Epithelial cell of prostate (primary cell): ENCODE measurements around the gene AURKAIP1.

Experiments
- DNase-seq: peaks from one replicate; pipeline ENCODE4 v3.0.0-alpha.2; 2011; ENCODE audit warnings: low read depth, low spot score
- H3K27ac ChIP-seq: fragments of 450-650 bp; 2 replicates; pipeline ENCODE4 v1.5.1; 2017; ENCODE audit warnings: mild to moderate bottlenecking

AURKAIP1 gene

DNA sequence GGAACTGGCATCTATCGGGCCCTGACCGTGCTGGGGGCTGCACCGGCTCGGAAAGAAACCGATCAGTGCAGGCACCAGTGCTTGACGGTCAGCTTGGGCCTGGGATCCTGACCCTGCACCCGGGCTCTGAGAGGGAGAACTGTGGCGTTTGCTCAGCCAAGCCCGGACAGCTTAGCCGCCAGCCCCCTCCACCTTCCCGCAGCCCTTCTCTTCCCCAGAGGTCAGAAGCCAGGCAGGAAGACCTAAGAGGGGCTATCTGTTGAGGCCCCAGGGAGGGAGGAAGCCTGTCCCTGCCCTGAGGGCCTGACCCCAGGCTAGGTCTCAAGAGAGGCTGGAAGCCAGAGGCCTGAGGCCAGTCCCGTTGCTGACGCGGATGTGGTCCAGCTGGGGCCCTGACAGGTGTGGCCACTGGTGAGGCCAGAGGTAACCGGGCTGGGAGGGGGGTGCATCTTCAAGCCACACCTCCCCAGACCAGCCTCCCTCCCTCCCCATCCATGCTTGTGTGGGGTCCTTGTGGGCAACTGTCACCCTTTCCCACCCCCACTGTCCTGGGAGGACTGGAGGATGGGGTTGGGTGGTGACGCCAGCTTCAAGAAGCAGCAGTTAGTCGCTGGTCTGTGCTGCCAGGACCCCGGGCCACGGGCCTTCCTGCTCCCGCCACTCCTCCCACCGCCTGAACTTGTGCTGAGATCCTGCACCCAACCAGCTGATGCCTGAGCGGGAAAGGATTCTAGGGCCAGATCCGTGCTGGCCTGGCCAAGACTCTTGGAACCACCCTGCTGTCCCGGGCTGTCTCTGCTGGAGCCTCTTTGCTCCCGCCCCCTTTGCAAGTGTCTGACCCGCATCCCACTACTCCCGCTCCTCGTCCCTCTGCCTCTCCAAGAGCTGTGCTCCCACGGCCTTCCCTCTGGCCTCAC, 23.2 kb downstream of the AURKAIP1 start:
- DNase-seq, result no peak
- no peak overlapping the region for H3K27ac ChIP-seq

DNA sequence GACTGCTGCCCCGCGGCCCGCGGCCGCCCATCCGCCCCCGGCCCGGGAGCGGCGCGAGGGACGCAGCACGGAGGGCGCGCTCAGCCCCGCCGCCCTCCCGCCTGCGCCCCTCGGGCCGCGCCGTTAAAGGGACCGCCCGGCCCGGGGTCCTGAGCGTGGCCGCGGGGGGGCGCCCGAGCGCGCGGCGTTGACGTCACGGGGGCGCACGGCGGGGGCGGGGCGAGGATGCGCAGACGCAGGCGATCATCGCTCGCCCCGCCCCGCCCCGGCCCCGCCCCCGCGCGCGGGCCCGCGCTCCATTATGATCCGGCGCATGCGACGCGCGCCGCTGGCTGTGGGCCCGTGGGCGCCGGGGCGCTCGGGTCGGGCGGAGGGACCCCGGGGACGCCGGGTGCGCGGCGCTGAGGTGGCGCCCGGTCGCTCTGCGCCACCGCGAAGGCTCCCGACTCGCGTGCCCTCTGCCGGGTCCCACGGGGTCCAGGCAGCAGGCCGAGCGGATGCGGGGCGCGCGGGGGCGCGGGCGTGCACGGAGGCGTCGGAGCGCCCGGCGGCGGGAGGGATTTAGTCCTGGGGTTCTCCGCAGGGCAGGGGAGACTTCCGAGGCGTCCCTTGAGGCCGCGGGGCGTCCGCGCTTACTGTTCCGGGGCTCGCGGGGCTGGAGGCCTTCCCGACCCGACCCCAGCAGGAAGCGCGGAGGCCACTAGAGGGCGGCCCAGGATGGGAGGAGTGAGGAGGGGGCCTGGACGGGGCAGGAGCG, 25.6 kb downstream of the AURKAIP1 start, which contains the start of gene DVL1:
DVL1 (minus strand) TSS at position 163 of the 757 bp plus-strand sequence. CDS start 353 bp downstream, outside the sequence.
- peak within 1 kb of the TSS; percentile 98 for H3K27ac ChIP-seq
- no peak for DNase-seq

DNA sequence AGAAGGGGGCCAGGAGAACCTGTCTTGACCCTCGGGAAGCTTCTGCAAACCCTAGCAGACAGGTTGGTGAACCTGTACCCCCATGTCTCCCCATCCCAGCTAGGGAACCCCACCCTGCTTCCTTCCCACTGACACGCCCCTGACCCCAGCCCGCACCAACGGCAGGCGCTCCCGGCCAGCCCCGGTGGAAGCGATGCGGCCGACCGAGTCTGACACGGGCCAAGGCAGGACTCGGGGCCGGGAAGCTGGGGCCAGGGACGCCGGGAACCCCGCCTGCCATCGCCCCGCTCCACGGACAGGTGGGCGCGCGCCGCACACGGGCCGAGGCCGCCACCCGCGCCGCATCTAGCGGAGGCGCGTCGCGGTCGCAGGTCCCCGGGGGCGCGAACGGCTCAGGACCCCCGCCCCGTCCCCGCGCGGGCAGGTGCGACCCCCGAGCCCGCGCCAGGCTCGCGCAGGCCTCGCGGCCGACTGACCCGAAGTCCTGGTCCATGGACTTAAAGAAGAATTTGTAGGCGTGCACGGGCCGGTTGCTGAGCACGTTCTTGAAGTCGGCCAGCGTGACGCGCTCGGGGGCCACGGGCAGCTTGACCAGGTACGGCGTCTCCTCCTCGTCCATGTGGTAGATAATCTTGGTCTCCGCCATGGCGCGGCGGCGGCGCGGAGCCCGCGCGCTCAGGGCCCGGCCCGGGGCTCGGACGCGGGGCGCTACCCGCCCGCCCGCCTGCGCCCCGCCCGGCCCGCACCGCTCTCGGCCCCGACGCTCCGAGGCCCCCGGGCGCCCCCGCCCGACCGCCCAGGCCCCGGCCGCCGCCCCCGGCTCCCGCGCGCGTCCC, 26.4 kb downstream of the AURKAIP1 start:
- H3K27ac ChIP-seq, result peak overlapping the region; percentile 98

DNA sequence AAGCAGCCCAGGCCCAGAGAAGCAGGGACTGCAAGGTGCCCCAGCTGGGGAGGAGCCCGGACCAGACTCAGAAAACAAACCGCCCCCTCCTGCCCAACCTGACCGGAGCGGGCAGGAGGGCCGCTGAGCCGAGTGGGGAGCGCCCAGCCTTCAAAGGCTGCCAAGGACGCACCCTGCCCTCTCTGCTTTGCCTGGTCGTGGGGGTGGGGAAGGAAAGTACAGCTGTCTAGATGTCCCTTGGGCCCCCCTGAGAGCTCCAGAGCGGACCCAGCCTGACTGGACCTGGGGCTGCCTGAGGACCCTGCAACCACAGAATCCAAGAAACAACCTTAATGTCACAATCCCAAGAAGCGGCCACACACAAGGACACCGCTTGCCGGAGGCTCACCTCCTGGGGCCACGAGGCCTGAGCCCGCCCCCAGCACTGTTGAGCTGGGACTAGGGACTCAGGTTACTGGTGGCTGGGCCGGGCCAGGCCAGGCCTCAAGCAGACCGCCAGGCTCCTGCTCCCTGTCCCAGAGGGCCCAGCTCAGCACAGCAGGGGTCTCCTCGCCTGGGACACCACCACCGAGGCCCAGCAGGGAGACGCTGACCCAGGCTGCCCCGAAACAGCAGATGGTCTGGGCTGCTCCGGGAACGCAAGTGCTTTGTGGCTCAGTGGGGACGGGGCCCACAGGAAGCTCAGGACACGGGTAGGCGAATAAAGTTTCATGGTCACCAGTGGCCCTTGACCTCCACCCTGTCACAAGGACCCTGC, 27.2 kb downstream of the AURKAIP1 start:
- no peak for DNase-seq

More for the DNA sequence above, 26.4 kb downstream of the AURKAIP1 start:
- DNase-seq, result no peak

DNA sequence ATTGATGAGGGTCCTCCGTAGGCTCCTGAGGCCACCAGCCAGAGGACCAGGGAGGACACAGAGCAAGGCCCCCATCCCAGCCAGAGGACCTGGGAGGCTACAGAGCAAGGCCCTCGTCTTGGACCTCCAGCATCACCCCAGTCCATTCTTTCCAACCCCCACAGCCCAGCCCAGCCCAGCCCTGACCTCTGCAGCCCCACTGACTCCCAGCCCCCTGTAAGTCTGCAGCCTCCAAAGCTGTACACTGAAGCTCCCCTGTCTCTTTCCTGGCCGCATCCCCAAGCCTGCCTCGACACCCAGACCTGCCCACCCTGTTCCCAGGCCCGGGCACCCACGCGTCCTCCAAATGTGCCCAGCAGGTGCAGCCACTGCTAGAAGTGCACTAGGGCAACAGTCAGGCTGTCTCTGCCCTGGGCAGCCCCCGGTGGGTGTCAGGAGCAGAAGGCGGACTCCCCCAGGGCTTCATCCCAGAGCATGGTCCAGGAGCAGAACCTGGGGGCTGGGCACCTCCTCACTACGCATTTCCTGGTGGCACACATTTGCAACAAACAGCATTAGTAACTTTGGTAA, 27.9 kb downstream of the AURKAIP1 start:
- H3K27ac ChIP-seq, result peak overlapping the region; percentile 98
- no peak for DNase-seq

More for the DNA sequence above, 27.2 kb downstream of the AURKAIP1 start:
- H3K27ac ChIP-seq, result peak overlapping the region; percentile 98

DNA sequence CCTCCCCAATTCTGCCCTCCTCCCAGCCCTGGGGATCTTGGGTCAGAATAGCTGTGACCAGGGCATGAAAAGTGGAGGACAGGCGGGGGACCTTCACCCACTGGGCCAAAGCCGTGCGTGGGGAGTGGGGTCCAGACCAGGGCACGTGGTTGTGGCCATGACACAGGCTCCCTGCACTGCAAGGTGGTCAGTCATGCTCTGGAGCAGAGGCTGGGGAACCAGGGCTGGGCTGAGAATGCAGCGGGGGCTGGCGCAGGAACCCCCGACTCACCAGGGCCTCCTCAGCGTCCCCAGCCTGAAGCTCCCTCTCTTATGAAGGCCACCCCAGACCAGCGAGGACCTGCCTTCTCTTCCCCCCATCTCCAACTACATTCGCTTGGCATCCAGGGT, 28.5 kb downstream of the AURKAIP1 start:
- no peak for DNase-seq
- peak overlapping the region; percentile 98 for H3K27ac ChIP-seq

DNA sequence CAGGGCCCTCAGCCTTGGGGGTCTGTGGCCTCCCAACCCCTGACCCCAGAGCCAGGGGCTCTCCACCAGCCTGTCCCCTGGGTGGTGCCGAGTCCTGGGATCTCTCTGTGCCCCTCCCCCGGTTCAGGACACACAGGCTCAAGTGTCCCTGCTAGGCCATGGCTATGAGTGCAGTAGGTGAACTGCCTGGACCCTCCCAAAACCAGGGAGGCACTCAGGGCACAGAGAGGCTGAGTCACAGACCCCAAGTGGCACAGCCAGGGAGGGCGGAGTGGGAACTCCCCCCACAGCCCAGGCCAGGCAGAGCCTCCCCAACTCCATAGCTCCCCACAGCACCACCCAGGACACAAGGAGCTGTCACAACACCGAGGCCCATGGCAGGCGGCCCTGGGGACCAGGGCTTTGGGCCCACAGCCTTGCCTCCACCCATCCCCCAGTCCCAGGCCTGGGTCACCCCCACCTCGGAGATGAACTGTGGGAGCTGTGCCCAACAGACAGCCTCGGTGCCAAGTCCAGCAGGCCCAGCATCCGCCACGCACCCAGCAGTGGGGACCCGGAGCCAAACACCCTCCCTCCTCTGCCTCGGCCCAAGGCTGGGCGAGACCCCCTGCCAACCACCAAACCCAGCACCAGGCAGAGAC, 29.0 kb downstream of the AURKAIP1 start:
- no peak for DNase-seq
- peak overlapping the region; percentile 98 for H3K27ac ChIP-seq

DNA sequence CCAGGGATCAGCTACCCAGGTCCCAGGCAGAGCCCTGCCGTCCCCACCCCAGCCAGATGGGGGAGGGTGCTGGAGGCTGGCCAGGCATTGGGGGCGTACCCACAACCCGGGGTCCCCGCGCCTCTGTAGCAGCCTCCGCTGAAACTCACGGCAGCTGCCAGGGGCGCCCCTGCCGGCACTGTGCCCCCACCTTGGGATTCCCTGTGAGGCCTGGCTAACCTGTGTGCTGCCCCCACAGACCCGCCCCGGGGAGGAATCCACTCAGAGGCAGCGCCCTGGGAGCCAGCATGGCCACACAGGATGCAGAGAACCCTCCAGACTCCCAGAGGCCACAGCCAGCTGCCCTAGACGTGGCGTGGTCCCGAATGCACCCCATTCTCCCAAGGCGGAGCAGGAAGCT, 29.6 kb downstream of the AURKAIP1 start:
- DNase-seq, result no peak
- H3K27ac ChIP-seq, result peak overlapping the region; percentile 98

DNA sequence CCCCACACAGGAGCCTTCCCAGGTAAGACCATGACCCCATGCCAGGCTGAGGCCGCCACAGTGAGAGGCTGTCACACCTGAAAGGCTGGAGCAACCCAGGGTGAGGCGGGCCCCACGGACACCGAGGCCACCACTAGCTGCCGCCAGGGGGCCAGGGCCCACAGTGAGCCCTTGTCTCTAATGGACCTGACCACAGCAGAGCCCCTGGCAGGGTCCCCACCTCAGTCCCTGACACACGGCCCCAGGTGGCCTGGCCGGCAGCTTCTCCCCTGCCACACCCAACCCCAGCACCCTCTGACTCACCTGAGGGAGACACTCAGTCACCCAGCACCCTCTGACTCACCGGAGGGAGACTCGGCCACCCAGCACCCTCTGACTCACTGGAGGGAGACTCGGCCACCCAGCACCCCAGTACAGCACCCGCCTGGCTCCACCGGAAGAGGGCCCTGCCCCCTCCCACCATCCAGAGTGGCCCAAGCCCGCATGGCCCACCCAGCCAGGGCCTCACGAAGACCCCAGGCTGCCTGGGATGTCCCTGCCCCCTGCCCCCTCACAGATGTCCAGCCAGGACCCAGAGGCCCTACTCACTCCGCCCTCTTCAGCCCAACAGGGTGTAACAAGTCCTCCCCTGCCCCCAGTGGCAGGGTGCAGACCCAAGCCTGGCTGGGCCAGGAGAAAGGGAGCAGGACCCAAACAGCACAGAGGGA, 30.2 kb downstream of the AURKAIP1 start:
- peak; percentile 78 for DNase-seq
- peak overlapping the region; percentile 98 for H3K27ac ChIP-seq

DNA sequence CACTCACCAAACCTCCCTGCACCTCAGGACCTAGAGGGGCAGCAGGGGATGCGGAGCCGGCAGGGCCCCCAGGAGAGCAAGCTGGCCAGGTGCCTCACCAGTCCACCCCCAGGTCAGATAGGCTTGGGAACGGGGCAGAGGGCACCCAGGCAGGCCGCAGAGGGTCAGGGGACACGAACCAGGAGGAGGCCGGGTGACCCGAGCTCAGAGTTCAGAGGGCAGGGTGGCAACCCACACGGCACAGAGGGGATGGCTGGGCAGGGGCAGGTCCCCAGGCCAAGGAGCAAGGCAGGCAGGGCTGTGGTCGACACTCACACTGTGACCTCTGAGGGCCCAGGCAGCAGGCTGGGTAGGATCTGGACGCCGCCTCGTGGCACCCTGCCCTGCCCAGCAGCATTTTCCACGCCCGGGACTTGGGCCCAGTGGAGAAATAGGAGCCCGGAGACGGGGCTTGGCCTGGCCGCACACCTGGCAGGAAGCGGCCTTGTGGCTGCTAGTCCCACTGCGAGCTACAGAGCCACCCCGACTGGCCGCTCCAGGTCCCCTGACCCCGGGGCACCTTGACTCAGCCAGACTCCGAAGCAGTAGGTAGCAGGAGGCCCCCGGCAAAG, 31.1 kb downstream of the AURKAIP1 start:
- peak overlapping the region; percentile 98 for H3K27ac ChIP-seq
- no peak for DNase-seq

DNA sequence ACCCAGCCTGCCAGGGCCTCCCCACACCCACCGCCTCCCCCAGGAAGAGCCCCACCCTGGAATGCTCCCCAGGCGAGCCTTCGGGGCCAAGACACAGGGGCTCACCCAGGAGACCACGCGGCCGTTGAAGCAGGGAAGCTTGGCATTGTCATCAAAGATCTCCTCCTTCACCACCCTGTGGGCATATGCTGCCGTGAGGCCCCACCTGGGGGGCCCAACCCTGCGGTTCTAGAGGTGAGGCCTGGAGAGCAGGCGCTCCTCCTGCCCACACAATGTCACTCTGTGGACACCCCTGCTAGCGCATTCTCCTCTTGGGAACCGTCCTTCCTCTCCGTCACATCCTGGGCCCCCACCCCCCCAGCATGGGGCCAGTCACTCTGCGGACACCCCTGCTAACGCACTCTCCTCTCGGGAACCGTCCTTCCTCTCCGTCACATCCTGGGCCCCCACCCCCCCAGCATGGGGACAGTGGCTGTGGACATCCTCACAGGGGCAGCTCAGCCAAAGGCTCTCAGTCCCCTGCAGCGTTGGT, 32.4 kb downstream of the AURKAIP1 start:
- peak overlapping the region; percentile 98 for H3K27ac ChIP-seq
- no peak for DNase-seq

DNA sequence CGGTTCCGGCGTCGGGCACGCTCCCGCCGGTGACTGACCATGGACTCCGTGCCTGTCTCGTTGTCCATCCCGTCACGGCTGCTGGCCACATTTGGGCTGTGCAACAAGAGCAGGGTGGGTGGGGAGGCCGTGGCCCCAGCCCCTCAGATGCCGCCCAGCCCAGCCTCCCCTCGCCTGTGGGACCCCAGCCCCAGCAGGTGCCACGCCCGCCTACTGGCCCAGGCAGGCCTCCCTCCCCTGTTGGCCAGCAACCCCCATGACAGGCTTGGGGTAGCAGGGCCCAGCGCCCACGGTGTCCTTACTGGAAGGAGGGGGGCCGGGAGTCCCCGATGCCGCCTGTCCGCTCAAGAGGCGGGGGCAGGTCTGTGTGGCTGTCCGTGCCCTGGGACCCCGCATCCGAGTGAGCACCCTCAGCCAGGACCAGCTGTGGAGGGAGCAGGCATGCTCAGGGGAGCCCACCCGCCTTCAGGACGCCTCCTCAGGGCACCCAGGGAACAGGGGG, 32.9 kb downstream of the AURKAIP1 start:
- peak overlapping the region; percentile 5 for H3K27ac ChIP-seq
- no peak for DNase-seq

DNA sequence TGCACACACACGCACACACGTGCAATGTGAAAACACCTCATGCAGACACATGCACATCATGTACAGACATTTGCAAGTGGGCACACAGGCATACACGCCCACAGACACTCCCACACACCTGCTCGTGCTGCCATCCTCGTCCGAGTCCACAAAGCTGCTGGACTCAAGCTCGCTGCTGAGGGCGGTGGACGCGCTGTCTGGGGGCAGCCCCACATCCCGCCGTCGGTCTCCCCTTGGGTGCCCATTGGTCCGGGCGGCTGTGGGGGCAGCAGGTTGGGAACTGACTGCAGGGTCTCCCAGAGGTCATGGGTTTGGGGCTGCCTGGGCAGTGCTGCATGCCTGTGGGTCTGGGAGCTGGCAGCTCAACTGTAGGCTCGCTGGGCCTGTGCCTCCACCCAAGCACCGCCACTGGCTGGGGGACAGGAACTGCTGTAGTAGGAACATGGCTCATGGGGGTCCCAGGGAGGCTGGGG, 33.4 kb downstream of the AURKAIP1 start:
- no peak for DNase-seq

DNA sequence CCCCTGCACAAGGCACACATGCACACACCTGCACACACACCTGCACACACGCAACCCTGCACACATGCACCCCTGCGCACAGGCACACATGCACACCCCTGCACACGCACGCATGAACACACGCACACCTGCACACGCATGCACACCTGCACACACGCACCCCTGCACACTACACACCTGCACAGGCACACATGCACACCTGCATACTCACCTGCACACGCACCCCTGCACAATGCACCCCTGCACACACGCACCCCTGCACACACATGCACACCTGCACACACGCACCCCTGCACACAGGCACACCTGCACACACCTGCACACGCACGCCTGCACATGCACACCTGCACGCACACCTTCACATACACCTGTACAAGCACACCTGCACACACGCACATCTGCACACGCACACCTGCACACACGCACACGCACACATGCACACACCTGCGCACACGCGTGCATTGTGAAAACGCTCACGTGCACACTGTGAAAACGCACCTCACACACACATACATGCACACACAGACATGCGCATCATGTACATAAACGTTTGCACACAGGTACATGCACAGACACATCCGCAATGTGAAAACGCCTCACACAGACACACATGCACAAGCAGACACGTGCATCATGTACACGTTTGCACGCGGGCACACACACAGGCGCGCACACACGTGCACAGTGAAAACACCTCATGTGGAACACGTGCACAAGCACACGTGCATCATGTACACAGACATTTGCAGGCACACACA, 34.0 kb downstream of the AURKAIP1 start:
- H3K27ac ChIP-seq, result no peak overlapping the region
- DNase-seq, result no peak

More for the DNA sequence above, 33.4 kb downstream of the AURKAIP1 start:
- H3K27ac ChIP-seq, result no peak overlapping the region

DNA sequence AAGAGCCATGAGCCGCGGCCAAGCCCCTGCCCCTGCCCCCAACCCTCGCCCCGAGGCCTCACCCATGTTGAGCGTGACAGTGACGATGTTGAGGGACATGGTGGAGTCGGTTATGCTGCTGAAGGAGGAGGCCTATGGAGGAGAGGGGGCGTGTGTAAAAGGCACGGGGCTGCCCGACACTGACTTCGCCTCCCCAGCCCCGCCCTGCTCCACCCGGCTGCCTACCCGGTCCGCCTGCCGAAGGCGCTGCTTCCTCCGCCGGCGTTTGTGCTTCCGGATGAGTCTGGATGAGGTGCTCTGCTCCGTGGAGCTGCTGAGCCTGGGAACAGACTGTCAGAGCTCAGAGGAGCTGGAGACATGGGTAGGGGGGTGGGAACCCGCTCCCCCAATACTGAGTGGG, 34.8 kb downstream of the AURKAIP1 start:
- no peak overlapping the region for H3K27ac ChIP-seq
- DNase-seq, result no peak

DNA sequence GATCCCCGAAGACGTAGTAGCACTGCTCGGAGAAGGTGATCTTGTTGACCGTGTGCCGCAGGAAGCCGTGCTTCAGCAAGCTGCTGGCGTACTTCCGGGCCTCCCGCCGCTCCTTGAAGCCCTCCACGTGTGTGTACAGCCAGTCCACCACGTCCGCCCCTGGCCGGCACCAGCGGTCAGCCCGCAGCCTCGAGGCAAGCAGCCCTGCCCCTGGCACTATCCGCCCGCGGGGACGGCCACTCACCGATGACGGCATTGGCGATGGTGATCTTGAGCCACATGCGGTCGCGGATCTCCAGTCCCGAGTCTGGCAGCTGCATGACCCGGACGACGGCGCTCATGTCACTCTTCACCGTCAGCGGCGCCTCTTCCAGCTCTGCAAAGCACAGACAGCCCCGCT, 36.7 kb downstream of the AURKAIP1 start:
- DNase-seq, result no peak
- H3K27ac ChIP-seq, result no peak overlapping the region
